Lung microvascular endothelial cell (primary cell): ENCODE measurements around the gene SLC46A1. TPM values are rescaled to one million over a fixed set of nuclear protein-coding genes. Genes with fewer than 3 reads are reported as not detected.

Source experiments
- DNase-seq, 2 donors: peaks; one replicate each; pipeline versions ENCODE4 v3.0.0 to v3.0.0-alpha.2; 2010; ENCODE audit warnings: low read depth in 2 of 2
- total RNA-seq: library from RNA; depleted of rRNA; stranded (reverse); fragments of >200 nt; gene quantifications from 2 replicates; pipeline ENCODE4 v1.2.1, GENCODE V29; 2014

SLC46A1 gene
- total RNA-seq, 1 donor from 2014 or later: 0.60 TPM

DNA sequence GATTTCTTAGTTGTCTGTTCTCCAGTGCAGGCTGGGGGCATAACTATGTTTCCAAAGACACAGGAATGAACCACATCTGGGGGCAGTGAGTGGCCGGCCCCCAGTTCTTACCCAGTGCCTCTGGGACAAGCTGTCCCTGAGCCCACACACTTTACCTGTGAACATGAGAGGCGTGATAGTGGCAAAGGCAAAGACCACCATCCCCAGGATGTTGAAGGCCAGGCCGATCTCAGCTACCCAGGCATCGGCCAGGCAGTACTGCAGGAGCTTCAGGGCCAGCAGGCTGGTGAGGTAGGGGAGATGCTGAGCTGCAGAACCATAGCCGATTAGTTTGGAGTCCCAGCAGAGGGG lies 1.6 kb downstream of the SLC46A1 start:
- no peak for DNase-seq

DNA sequence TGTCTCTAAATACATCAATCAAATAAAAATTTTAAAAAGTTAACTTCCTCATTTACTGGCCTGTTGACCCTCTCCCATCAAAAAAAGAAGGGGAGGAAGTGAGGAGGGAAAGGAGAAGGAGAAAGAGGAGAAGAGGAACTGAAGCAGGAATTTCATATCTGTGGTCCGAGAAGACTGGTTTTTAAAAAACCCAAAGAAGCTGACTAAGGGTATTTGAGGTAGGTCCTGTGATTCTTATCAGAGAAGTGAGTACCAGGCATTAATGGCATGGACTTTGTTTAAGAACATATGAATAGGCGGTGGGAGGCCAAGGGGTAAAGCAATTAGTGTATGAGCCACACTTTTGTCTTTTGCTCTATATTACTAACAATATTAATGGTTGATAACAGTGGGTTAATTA lies 2.0 kb downstream of the SLC46A1 start:
- DNase-seq: no peak

DNA sequence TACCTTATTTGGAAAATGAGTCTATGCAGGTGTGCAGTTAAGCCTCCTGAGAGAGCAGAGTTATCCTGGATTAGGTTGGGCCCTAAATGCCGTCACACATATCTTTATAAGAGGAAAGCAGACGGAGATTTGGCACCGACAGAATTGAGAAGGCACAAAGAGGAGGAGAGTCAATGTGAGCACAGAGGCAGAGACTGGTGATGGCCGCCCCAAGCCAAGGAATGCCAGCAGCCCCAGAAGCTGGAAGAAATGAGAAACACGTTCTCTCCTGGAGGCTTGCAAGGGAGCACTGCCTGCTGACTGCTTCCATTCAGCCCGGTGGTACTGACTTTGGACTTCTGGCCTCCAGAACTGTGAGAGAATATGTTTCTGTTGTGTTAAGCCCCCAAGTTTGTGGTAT lies 3.2 kb downstream of the SLC46A1 start:
- no peak for DNase-seq

DNA sequence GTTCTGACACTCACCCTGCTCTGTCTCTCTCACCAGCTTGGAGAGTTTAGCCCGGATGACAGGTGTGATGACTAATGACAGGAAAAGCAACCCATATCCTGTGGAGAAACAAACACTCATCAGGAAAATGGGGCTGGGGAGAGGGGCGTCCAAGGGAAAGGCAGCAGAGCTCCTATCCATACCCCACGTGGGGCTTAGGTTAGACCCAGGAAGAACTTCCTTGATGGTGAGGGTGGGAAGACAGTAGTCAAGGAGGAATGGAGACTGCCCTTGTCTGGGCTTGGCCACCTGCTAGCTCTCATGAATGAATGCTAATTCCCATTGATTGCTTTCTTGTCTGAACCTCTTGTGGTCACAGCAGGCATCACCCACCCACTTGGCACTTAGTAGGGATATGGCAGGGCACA lies 3.8 kb downstream of the SLC46A1 start:
- no peak for DNase-seq

DNA sequence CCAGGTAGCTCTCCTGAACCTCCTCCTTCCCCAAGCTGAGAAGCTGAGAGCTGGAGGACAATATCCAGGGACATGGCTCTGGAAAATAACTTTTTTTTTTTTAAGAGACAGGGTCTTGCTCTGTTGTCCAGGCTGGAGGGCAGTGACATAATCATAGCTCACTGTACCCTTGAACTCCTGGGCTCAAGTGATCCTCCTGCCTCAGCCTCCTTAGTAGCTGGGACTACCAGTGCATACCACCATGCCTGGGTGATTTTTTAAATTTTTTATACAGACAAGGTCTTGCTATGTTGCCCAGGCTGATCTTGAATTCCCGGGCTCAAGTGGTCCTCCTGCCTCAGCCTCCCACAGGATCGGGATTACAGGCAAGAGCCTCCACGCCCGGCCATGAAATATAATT lies 6.2 kb downstream of the SLC46A1 start:
- no peak for DNase-seq

DNA sequence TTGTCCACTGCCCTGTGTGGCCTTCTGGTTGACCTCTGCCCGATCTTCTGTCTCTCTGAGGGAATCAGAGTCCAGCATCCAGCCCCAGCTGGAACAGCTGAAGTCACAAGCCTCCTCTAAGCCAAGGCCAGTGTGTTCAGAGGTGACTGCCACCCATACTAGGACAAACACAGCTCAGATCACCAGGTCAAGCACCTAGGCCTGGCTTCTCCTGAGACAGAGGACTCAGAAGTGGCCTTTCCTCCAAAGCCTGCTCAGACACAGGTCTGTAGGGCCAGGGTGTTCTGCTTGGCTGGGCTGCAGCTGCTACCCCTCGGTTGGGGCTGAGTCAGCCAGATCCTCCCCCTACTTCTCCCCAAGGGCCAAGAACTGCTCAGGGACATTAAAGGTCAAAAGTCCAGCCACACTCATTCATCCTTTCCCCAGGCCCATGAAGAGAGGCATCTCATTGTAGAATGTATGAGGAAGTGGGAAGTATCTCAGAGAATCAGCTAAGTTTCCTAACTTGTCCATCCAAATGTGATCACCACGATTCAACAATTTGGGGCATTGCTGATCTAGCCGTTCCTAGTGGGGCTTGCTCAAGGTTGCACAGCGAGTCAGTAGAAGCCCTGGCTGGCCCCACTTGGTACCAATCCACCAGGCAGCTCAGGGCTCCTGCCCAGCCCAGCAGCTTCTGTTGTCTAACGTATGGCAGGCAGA lies 7.6 kb downstream of the SLC46A1 start:
- DNase-seq: no peak

DNA sequence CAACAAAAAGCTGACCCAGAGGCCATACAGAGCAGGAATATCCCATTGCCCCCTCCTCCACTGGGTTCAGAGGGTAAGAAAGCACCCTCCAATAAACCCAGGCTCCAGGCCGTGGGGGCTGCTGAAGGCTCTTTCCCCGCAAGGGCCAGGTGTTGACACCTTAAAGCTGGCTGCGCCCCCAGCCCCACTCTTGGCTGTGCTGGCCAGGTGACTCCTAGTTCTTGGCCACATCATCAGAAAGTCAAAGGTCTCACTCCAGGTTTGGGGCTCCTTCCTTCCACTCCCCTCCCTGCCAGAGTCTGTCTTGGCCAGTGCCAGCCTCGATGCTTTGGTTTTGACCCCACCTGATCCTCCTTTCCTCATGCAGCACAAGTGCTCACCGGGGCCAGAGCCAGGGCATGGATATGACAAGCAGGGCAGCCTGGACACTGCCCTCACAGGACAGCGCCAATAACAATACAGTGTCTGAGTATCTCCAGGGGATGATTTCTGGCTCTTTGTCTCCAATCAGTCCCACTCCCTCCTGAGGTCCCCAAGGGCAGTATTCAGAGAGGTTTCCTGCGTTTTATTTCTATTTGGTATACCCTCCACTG lies 8.2 kb downstream of the SLC46A1 start:
- DNase-seq: no peak

DNA sequence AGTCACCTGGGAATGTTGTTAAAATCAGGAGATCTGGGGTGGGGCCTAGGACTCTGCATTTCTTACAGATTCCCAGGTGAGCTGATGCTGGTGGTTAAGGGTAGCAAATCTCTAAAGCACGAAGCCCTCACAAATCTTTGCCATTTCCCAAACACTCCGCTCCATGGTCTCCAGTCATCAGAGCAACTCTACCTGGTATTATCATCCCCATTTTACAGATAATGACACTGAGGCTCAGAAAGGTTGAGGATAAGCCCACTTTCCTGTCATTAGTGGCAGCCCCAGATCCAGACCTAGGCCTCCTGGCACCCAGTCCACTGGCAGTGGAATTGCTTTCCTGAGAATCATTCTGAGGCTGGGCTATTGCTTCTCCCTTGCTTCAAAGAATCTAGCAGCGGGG lies 8.7 kb downstream of the SLC46A1 start:
- DNase-seq: no peak

DNA sequence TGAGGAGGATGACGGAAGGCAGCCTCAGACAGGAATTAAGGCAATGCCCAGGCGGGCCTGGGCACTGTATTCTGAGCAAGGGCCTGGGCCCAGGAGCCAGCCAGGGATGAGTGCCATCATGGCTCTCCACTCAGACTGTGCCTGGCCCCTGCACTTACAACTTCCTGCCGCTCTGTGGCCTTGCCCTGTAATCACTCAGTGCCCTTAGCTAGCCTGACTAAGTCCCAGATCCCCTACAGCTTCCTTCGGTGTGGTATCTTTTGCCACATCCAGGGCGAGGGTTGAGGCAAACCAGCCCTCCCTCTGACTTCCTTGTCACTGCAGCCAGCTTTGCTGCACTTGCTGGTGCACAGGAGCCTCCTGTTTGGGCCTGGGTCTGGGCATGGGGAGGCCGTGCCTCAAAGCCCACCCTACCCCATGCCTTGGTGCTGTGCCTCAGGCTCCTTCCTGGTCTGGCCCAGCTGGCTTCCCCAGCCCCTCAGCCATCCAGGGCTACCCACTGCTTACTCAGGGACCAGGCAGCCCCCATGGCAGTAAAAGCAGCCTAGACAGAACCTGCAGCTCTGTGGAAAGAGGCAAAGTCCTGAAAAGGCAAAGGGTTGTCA lies 9.3 kb downstream of the SLC46A1 start:
- no peak for DNase-seq

DNA sequence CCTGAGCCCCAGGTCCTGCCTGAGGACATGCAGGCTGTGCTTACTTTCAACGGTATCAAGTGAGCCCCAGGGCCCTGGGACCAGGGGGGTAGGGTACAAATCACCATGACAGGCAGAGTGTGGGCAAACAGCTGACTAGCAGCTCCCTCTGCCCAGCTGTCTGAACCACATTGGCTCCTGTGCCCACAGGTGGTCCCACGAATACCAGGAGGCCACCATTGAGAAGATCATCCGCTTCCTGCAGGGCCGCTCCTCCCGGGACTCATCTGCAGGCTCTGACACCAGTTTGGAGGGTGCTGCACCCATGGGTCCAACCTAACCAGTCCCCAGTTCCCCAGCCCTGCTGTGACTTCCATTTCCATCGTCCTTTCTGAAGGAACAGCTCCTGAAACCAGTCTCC lies 10.0 kb downstream of the SLC46A1 start:
- DNase-seq: no peak

DNA sequence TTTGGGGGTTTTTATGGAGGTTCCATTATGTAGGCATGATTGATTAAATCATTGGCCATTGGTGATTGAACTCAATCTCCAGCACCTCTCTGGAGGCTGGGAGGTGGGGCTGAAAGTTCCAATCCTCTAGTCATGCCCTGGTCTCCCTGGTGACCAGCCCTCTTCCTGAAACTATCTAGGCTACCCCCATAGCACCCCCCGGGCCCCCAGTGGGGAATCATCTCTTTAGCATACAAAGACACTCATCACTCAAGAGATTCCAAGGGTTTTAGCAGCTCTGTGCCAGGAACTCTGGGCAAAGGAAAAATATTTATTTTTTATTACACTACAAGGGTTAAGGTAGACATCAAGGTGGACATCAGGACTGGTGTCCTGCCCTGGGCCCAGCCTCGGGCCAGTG lies 10.6 kb downstream of the SLC46A1 start:
- DNase-seq: no peak

DNA sequence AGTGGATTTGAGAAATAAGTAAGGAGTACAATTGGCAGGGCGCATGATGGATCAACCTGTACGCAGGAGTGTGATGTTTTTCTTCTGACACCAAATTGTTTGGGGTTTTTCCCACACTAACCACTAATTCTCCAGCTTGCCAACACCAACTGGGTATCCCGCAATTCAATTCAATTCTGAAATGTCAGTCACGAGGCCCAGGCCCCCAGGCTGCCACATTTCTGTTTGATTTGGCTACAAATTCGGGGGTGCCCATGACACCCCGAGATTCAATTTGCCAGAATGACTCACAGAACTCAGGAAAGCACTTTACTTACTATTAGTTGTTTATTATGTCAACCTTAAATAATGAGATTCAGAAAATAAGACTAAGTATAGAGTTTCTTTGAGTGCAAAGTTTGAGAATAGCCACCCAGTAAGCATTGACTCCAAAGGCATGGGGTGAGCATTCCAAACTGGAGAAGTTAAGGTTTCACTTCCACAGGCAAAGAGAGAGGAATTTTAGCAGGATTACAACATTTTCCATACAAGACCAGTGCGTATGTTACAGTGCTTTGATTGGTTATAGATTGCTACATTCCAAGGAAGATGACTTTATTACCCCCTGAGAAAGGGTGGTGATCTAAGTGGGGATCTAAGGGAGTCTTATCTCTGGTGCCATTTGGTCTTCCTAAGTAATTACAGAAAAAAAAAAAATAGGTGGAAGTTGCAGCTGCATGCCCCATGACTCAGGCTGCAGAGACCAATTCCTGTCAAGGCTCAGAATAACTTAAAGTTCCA lies 11.5 kb downstream of the SLC46A1 start:
- DNase-seq: peak in 1 of 2 donors; percentile 55

DNA sequence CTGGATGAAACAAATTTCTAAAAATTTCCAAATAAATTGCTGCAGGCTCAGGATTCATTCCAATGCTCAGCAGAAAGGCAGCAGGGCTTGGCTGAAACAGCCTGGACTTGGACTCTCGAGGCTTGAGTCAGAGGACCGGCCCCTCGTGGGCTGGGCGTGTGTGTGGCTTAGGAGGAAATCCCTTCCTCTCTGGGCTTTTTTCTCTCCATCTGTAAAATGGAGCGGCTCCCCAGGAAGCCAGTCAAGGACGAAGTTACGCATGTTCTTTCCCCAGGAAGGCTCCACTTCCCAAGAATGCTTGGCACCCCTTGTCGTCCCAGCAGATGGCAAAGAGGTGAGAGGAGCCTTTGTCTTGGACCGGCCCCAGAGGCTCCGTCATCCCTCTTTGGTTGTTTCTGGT lies 13.5 kb downstream of the SLC46A1 start:
- peak in 1 of 2 donors; percentile 20 for DNase-seq

DNA sequence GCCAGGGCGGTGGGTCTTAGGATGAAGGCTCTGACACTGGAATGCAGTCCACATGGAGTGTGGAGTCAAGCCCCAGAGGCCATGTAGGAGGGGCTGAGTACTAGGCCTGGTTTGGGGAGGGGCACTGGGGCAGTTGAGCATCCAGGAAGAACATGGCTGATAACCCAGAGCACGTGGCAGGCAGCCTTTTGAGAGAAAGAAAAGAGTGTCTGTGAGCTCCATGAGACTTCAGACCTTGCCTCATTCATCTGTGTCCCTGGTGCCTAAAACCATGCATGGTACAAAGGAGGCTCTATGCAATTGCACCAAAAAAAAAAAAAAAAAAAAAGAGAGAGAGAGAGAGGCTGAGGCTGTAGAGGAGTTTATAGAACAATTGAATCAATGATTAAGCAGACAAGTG lies 14.6 kb downstream of the SLC46A1 start:
- no peak for DNase-seq

DNA sequence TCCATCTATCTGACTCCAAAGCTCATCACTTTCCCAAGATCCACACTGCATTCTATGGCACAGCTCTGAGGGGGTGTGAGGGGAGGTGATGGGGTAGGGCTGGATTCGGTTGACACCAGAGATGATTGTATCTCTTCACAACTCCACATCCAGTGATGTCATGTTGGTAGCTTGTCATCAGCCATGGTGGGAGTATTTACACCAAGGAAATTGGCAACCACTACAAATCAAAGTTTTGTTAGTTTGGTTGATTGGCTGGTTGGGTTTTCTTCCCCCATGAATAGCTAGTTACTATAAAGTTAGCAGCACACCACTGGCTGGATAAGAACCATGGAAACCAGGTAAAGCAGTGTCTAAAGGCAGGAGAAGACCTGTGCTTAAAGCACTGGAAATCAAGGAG lies 15.0 kb downstream of the SLC46A1 start:
- no peak for DNase-seq

DNA sequence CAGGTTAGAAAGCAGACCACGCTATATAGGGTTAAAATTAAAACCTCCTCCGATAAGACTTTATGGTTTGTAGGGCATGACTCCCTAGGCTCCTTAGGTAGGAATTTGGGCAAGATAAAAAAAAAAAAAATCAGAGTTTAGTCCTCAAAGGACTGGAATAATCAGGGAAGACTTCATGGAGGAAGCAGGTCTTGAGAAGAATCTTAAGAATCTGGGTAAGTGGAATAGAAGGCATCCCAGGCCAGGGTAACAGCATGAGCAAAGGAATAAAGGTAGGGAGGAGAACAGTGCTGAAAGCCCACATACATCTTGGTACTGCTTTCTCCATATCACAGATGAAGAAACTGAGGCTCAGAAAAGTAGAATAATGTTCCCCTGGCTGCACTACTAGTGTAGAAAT lies 15.4 kb downstream of the SLC46A1 start:
- no peak for DNase-seq

DNA sequence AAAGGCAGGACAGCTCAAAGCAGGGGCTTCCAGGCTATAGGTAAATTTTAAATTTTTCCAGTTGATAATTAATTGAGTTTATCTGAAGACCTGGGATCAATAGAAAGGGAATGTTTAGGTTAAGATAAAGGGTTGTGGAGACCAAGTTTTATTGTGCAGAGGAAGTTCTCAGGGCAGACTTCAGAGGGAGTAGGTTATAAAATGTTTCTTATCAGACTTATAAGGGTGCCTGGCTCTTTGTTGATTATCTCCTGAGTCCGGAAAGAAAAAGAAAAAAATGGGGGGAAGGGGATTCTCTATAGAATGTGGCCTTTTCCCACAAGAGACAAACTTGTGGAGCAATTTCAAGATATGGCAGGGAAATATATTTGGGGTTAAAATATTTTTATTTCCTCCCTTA lies 15.9 kb downstream of the SLC46A1 start:
- no peak for DNase-seq

DNA sequence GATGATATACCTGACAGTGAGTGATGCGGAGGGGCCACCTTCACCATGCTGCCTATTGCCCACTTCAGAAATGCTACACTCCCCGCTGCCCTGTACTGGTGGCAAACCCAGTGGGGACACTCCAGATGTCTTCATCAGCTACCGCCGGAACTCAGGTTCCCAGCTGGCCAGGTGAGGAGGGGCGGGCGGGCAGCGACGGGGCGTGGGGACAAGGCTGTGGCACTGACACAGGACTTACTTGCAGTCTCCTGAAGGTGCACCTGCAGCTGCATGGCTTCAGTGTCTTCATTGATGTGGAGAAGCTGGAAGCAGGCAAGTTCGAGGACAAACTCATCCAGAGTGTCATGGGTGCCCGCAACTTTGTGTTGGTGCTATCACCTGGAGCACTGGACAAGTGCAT lies 17.9 kb downstream of the SLC46A1 start:
- no peak for DNase-seq

DNA sequence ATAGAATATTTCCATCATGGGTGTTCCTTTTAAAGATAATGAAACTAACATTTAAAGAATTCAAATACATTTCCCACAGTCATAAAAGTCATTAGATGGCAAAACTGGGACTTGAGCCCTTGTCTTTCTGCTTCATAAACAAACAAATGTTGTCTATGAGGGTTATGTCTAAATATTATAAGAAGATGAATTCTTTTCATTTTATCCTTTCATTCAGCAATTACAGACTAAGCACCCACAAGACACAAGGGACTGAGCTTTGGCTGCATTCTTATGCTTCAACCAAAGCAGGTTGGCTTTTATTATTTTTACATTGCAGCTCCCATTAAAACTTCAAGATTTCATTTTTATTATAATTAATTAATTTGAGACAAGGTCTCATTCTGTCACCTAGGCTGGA lies 19.6 kb downstream of the SLC46A1 start:
- DNase-seq: no peak

DNA sequence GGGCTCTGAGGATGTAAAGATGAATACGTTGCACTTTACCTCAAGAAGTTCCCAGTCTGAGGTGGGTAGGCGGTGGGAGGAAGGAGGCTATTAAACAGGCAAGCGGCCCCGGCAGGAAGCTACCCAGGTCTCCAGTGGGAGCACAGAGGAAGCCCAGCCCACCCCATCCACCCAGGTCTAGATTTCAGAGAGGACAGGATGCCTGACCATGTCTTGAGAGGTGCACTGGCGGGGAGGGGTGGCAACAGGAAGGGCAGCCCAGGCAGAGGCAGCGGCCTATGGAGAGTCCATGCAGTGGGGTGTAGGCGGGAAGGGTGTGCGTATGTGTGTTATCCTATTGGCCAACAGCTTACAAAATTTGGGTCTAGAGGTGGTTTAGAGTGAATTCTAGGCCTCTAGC lies 20.6 kb downstream of the SLC46A1 start:
- DNase-seq: no peak

DNA sequence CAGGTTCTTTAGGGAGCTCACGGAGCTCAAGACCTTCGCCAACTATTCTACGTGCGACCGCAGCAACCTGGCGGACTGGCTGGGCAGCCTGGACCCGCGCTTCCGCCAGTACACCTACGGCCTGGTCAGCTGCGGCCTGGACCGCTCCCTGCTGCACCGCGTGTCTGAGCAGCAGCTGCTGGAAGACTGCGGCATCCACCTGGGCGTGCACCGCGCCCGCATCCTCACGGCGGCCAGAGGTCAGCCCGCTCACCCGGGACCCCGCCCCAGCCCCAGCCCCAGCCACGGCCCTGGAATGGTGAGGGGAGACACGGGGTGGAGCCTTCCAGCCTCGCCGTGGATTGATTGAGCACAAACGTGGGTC lies 21.0 kb downstream of the SLC46A1 start:
- no peak for DNase-seq

DNA sequence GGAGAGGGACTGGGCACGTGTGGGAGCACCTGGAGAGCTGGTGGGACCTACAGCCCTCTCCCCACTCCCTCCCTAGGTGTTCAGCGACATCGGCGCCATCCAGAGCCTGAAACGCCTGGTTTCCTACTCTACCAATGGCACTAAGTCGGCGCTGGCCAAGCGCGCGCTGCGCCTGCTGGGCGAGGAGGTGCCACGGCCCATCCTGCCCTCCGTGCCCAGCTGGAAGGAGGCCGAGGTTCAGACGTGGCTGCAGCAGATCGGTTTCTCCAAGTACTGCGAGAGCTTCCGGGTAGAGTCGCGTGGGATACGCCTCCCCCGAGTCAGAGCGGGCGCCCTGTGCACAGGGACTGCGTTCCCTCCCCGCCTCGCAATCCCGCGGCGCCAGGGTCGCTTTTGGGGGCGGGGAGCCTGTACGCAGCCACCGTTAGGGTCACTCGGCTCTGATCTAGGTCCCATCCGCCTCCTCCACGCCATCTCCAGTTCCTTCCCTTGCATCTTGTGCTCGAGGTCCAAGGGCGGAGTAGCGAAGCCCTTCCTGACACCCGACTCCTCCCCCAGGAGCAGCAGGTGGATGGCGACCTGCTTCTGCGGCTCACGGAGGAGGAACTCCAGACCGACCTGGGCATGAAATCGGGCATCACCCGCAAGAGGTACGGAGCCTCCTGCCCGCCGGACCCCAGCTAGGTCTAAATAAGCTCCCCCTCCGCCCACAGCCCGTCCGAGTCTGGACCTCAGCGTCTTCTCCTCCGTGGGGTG lies 21.6 kb downstream of the SLC46A1 start:
- peak; percentile 9 to 30 for DNase-seq
